Activated naive CD8-positive, alpha-beta T cell treated with anti-CD3 and anti-CD28 coated beads, Interleukin-2, amount 10 ng/mL, durations not matched to agents 7 days and 5 days (primary cell): ENCODE data around the gene CHI3L2. TPM values are rescaled to one million over a fixed set of nuclear protein-coding genes. Genes with fewer than 3 reads are reported as not detected.

ENCODE experiments used
- ATAC-seq: fragments of 150-1000 bp; cut with Tn5 transposase; one replicate; pipeline ENCODE4 v1.10.0; 2021; ENCODE audit warnings: low read depth, moderate library complexity
- POLR2A ChIA-PET: fragments of 350-600 bp; sonication (Branson Sonifier 250); formaldehyde crosslinking; loops from one replicate; lab custom pipeline; 2021; ENCODE audit warnings: antibody characterized with exemption; lab: Charles Lee
- DNase-seq: peaks from one replicate; pipeline ENCODE4 v3.0.0; 2021
- H3K27ac Mint-ChIP-seq: one replicate; pipeline ENCODE4 v1.8.0; 2022; ENCODE audit warnings: mild to moderate bottlenecking, mixed read lengths
- H3K27me3 Mint-ChIP-seq: one replicate; pipeline ENCODE4 v1.8.0; 2022; ENCODE audit warnings: mild to moderate bottlenecking, moderate library complexity, mixed read lengths
- H3K36me3 Mint-ChIP-seq: one replicate; pipeline ENCODE4 v1.8.0; 2021; ENCODE audit warnings: mild to moderate bottlenecking, mixed read lengths
- H3K4me1 Mint-ChIP-seq: one replicate; pipeline ENCODE4 v1.8.0; 2021; ENCODE audit warnings: mixed read lengths
- H3K4me3 Mint-ChIP-seq: one replicate; pipeline ENCODE4 v1.8.0; 2022; ENCODE audit warnings: mild to moderate bottlenecking, moderate library complexity, mixed read lengths
- H3K9me3 Mint-ChIP-seq: one replicate; pipeline ENCODE4 v1.8.0; 2021; ENCODE audit warnings: mixed read lengths
- total RNA-seq, 2 experiments: library from RNA; stranded (reverse); gene quantifications; one replicate each; pipeline ENCODE4 v1.2.3, GENCODE V29; 2021

Gene CHI3L2
- total RNA-seq, 2 experiments from 2014 or later: 30.5 to 33.9 TPM

DNA sequence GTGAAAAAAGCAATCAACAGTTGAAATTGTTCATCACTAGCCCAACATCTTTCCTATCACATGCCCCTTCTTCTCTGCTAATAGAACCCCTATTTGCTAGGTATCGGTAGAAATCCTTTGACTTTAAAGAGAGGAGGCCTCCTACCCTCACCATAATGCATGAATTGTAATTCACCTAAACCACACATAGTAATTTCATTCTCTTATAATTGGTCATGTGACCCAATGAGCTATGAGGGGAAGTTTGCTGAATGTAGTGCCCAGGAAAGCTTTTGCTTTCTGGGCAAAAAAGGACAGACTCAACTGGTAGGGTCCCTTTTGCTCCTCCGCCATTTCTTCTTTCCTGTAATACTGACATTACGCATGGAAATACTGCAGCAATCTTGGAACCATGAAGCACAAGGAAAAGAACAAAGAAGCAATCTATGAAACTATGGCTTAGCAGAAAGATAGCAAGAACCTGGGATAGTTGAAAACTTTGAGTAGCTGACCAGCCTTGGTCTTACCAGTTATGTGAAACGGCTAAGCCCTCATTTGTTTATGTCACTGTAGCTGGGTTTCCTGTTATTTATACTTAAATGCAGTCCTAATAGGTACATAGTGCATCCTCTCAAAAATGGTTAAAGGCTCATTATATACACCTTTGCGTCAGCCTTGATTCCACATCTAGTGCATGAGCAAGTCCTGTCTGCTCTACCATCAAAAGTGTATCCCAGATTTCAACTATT lies 10.2 kb upstream of the CHI3L2 start:
- peaks cover 92% of the 10 kb centered on the region for H3K4me1 Mint-ChIP-seq
- peak overlapping the region; percentile 84 for H3K4me3 Mint-ChIP-seq
- POLR2A ChIA-PET: interaction anchor here (0.6 to 12.1 kb wide), 5 partner anchors 10 to 375 kb away, joined by 3 to 948 read pairs (median 5); partner anchors contain the start of genes CHI3L2 and DENND2D
- H3K27me3 Mint-ChIP-seq: no peaks in the 10 kb centered on the region
- no peak for ATAC-seq
- H3K36me3 Mint-ChIP-seq: peaks cover 8% of the 10 kb centered on the region
- DNase-seq: no peak
- H3K27ac Mint-ChIP-seq: peak overlapping the region; percentile 89
- no peaks in the 10 kb centered on the region for H3K9me3 Mint-ChIP-seq

DNA sequence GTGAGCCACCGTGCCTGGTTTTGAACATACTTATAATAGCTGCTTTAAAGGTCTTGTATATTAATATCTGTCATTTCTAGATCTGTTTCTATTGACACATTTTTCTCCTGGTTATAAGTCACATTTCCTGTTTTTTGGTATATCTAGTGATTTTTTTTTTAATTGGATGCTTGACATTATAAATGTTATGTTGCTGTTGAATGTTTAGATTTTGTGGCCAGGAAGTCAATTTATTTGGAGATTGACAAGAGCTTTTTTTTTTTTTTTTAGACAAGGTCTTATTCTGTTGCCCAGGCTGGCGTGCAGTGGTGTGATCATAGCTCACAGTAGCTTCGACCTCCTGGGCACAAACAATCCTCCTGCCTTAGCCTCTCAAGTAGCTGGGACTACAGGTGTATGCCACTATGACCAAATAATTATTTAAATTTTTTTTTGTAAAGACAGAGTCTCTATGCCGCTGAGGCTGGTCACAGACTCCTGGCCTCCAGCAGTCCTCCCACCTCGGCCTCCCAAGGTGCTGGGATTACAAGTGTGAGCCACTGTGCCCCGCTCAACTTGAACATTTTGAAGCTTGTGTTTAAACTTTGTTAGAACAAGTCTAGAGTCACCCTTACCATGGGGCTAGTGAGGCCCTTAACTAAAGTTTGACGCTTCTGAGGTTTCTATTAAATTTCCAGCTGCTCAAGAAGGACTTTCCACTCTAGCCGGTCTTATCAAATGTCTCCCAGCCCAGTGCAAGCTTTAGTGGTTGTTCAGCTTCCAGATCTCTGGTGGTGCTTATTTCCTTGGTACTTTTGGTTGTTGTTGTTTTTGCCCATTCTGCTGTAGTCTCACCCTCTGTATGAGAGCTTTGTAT lies 8.6 kb upstream of the CHI3L2 start:
- Mint-ChIP-seq H3K27ac (peak overlapping the region; percentile 91), H3K4me1 (peaks cover 89% of the 10 kb centered on the region), H3K9me3 (no peaks in the 10 kb centered on the region), H3K36me3 (peaks cover 8% of the 10 kb centered on the region), H3K4me3 (peak overlapping the region; percentile 77), H3K27me3 (no peaks in the 10 kb centered on the region)
- ATAC-seq: no peak
- DNase-seq: no peak
- POLR2A ChIA-PET: interaction anchor here (0.6 to 12.1 kb wide), 9 partner anchors 9 to 432 kb away, joined by 3 to 948 read pairs (median 5); partner anchors contain the start of genes CD53, CEPT1, CHI3L2 and DENND2D

DNA sequence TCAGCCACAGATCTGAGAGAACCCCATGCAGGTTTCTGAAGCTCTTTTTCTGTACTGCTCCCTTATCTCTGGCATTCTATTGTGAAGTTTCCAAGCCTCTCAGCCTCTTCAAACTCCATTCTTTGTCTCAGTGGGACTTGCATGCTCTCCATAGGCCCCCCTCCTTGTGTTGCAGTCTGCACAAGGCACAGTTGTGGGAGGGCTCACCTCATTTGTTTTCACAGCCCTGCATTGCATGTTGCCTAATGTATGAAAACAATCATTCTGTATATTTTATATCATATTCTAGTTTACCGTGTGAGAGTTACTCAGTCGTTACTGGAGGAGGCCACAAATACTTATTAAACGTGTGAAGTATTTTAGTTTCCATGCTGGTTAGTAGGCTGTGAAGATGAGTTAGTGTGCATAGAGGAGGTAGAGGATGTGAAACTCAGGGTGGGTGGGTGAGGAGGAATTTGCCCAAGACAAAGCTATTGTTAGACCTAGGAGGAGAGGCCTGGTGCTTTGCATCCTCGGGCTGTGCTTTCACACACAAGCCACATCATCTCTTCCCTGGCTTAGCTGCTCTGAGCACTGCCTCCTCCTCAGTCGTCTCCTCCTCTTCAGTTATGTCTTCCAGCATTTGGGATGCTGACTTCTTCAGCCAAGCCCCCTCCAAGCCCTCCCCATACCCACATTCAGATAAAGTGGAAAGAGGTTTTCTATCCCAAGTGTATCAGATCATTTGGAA lies 7.8 kb upstream of the CHI3L2 start:
- H3K9me3 Mint-ChIP-seq: no peaks in the 10 kb centered on the region
- ATAC-seq: peak; percentile 15
- peak overlapping the region; percentile 77 for H3K4me3 Mint-ChIP-seq
- peak overlapping the region; percentile 91 for H3K27ac Mint-ChIP-seq
- peaks cover 8% of the 10 kb centered on the region for H3K36me3 Mint-ChIP-seq
- H3K4me1 Mint-ChIP-seq: peaks cover 85% of the 10 kb centered on the region
- no peaks in the 10 kb centered on the region for H3K27me3 Mint-ChIP-seq
- POLR2A ChIA-PET: interaction anchor here (1.3 to 12.1 kb wide), 6 partner anchors 22 to 432 kb away, joined by 4 to 948 read pairs (median 8); partner anchors contain the start of genes CD53, CEPT1, DENND2D and DRAM2
- DNase-seq: no peak

GRCh38 chr1:111220302-111220890 lies 7.1 kb upstream of the CHI3L2 start:
- POLR2A ChIA-PET: interaction anchor here (1.2 to 12.1 kb wide), 4 partner anchors 23 to 113 kb away, joined by 3 to 948 read pairs (median 13); partner anchors contain the start of genes CEPT1, DENND2D and DRAM2
- Mint-ChIP-seq H3K4me1 (peaks cover 85% of the 10 kb centered on the region), H3K4me3 (peak overlapping the region; percentile 77), H3K27me3 (no peaks in the 10 kb centered on the region), H3K9me3 (no peaks in the 10 kb centered on the region), H3K36me3 (peaks cover 8% of the 10 kb centered on the region), H3K27ac (peak overlapping the region; percentile 91)
- no peak for ATAC-seq
- DNase-seq: no peak

DNA sequence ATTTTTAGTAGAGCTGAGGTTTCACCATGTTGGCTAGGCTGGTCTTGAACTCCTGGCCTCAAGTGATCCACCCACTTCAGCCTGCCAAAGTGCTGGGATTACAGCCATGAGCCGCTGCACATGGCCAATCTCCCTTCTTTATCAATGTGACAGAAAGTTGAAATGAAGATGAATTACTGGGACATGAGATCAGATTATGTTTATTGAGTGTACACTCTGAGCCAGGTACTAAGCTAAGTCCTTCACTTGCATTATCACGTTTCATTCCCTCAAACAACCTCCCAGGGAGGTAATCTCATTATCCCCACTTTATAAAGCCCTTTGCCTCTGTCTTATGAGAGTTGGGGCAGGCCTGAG lies 6.3 kb upstream of the CHI3L2 start:
- H3K9me3 Mint-ChIP-seq: no peaks in the 10 kb centered on the region
- peak overlapping the region; percentile 91 for H3K27ac Mint-ChIP-seq
- peaks cover 86% of the 10 kb centered on the region for H3K4me1 Mint-ChIP-seq
- peaks cover 8% of the 10 kb centered on the region for H3K36me3 Mint-ChIP-seq
- no peaks in the 10 kb centered on the region for H3K27me3 Mint-ChIP-seq
- DNase-seq: no peak
- ATAC-seq: no peak
- H3K4me3 Mint-ChIP-seq: peak overlapping the region; percentile 72
- POLR2A ChIA-PET: interaction anchor here (0.7 to 12.1 kb wide), 6 partner anchors 16 to 112 kb away, joined by 3 to 948 read pairs (median 6); partner anchors contain the start of genes CEPT1, DENND2D and DRAM2

GRCh38 chr1:111221633-111222291 lies 5.8 kb upstream of the CHI3L2 start:
- POLR2A ChIA-PET: interaction anchor here (0.7 to 12.1 kb wide), 6 partner anchors 15 to 112 kb away, joined by 3 to 948 read pairs (median 6); partner anchors contain the start of genes CEPT1, DENND2D and DRAM2
- Mint-ChIP-seq H3K27me3 (no peaks in the 10 kb centered on the region), H3K4me1 (peaks cover 85% of the 10 kb centered on the region), H3K27ac (peak overlapping the region; percentile 91), H3K36me3 (peaks cover 8% of the 10 kb centered on the region), H3K4me3 (peak overlapping the region; percentile 72), H3K9me3 (no peaks in the 10 kb centered on the region)
- peak; percentile 44 for ATAC-seq
- peak; percentile 57 for DNase-seq

DNA sequence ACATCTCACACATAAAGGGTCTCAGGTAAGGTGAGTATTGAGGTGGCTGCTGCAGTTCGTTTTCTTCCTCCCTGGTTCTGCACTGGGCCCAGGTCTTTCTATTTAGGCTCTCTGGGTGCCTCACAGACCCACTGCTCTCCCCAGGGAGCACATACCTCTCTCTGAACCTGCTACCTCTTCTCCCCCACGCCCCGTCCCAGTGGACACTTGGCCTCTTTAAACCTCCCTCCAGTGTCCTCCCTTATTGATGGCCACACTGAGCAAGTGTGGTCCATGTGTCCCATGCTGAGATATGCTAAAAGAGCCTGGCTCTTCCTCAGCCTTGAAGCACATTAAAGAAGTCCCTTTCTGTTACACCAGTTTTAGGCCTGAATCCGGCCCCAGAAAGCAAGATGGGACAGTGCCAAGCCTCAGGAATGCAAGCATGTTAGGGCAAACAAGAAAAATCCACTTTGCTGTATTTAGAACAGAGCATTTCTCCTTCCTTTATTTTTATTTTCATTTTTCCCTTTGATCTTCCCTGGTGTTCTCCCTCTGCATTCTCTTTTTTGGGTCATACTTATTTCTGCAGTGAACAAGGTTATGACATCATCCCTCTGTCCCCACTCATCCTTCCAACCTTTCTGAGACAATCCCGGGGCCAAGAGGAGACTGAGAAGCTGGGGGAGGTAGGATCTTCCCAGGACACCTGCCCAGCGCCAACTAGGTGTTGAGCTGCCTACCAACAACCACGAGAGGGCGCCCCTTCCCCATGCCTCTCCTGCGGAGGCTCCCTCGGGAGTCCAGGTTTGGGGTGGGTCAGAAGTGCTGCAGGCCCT lies 5.0 kb upstream of the CHI3L2 start:
- Mint-ChIP-seq H3K9me3 (no peaks in the 10 kb centered on the region), H3K27ac (peak overlapping the region; percentile 91), H3K27me3 (no peaks in the 10 kb centered on the region), H3K4me1 (peaks cover 84% of the 10 kb centered on the region), H3K36me3 (peaks cover 8% of the 10 kb centered on the region), H3K4me3 (peak overlapping the region; percentile 72)
- ATAC-seq (peak; percentile 2), DNase-seq (peak; percentile 79)
- POLR2A ChIA-PET: interaction anchor here (0.9 to 12.1 kb wide), 6 partner anchors 8 to 178 kb away, joined by 3 to 948 read pairs (median 6); partner anchors contain the start of genes CEPT1, DENND2D and DRAM2

DNA sequence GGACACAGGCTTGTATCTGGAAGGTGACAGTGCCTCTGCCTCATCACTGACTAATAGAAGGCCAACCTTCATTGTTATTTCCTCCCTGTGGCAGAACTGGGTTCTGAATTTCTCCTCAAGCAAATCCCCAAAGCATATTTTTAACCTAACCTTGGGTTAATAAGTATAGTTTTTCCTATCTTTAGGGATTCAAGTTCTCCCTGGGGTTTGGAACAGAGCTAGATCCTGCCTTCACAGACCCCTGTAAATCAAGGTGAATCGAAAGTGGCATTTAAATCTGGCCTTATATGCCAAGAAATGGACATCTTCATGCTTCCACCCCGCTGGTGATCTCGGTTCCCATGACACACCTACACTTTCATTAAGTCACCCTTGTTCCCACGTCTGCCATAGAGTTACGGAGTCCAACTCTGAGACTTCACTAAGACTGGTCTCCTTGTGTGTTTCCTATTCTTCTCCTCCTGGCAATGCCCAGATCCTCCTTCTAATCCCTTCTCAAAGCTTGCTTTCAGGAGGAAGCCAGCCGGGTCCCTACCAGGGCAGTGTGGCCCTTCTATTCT lies 4.3 kb upstream of the CHI3L2 start:
- no peak for ATAC-seq
- peaks cover 2% of the 10 kb centered on the region for H3K36me3 Mint-ChIP-seq
- H3K27me3 Mint-ChIP-seq: no peaks in the 10 kb centered on the region
- H3K4me3 Mint-ChIP-seq: peak overlapping the region; percentile 72
- H3K27ac Mint-ChIP-seq: peak overlapping the region; percentile 91
- no peaks in the 10 kb centered on the region for H3K9me3 Mint-ChIP-seq
- no peak for DNase-seq
- peaks cover 84% of the 10 kb centered on the region for H3K4me1 Mint-ChIP-seq
- POLR2A ChIA-PET: interaction anchor here (0.9 to 12.1 kb wide), 4 partner anchors 9 to 177 kb away, joined by 3 to 948 read pairs (median 6); partner anchors contain the start of gene DENND2D

GRCh38 chr1:111225091-111225490 lies 2.4 kb upstream of the CHI3L2 start:
- H3K4me1 Mint-ChIP-seq: peaks cover 78% of the 10 kb centered on the region
- ATAC-seq (no peak), DNase-seq (no peak)
- peak overlapping the region; percentile 79 for H3K4me3 Mint-ChIP-seq
- peaks cover 4% of the 10 kb centered on the region for H3K36me3 Mint-ChIP-seq
- peak overlapping the region; percentile 92 for H3K27ac Mint-ChIP-seq
- no peaks in the 10 kb centered on the region for H3K9me3 Mint-ChIP-seq
- POLR2A ChIA-PET: interaction anchor here (0.7 to 6.5 kb wide), 5 partner anchors 9 to 100 kb away, joined by 3 to 66 read pairs (median 15); partner anchors contain the start of gene DENND2D
- H3K27me3 Mint-ChIP-seq: no peaks in the 10 kb centered on the region

DNA sequence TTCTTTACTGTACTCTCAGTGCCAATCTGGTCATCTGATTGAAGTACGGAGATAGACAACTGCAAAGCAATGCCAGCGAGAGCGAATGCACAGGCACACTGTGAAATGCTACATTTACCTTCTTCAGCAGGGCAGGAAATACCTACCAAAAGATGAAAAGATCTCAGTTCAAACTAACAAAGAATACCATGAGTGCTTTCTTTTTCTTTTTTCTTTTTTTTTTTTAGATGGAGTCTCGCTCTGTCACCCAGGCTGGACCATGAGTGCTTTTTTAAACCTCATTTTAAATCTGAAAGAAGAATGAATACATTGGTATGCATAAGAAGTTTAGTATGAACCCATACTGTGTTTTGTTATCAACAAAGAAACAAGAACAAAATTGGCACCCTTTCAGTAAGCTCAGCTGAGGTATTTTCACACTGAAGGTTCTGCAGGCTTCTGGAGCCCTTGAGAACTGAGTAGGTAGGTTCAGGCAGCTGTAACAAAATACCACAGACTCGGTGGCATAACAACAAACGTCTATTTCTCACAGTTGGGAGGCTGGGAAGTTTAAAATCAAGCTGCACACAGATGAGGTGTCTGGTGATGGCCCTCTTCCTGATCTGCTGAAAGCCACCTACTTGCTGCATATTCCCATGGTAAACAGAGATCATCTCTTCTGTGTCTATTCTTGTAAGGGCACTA lies 1.7 kb upstream of the CHI3L2 start:
- peak; percentile 12 for ATAC-seq
- DNase-seq: no peak
- peak overlapping the region; percentile 79 for H3K4me3 Mint-ChIP-seq
- peaks cover 6% of the 10 kb centered on the region for H3K36me3 Mint-ChIP-seq
- no peaks in the 10 kb centered on the region for H3K9me3 Mint-ChIP-seq
- POLR2A ChIA-PET: interaction anchor here (0.7 to 6.5 kb wide), 9 partner anchors 10 to 120 kb away, joined by 3 to 66 read pairs (median 3); partner anchors contain the start of gene DENND2D
- peaks cover 76% of the 10 kb centered on the region for H3K4me1 Mint-ChIP-seq
- peak overlapping the region; percentile 92 for H3K27ac Mint-ChIP-seq
- no peaks in the 10 kb centered on the region for H3K27me3 Mint-ChIP-seq
